Measurements from ENCODE around the gene RIMBP2.

RIMBP2 gene

GRCh38 chr12:130454296-130454695 lies 261.8 kb downstream of the RIMBP2 start:
- no peak for DNase-seq

GRCh38 chr12:130452546-130452945 lies 263.6 kb downstream of the RIMBP2 start:
- DNase-seq, result no peak

GRCh38 chr12:130451001-130451930 lies 264.8 kb downstream of the RIMBP2 start:
- no peak for DNase-seq

- no peak for DNase-seq
These were observed 266.8 kb downstream of the RIMBP2 start for GRCh38 chr12:130449291-130449690.

- DNase-seq, result no peak
These were observed 267.9 kb downstream of the RIMBP2 start for GRCh38 chr12:130448044-130448821.

- DNase-seq, result no peak
These were observed 268.5 kb downstream of the RIMBP2 start for GRCh38 chr12:130447655-130447965.

GRCh38 chr12:130446846-130447654 lies 269.0 kb downstream of the RIMBP2 start:
- DNase-seq, result no peak

GRCh38 chr12:130444986-130445385 lies 271.1 kb downstream of the RIMBP2 start:
- DNase-seq, result no peak

- no peak for DNase-seq
These were observed 272.0 kb downstream of the RIMBP2 start for GRCh38 chr12:130444061-130444460.

- DNase-seq, result no peak
These were observed 274.0 kb downstream of the RIMBP2 start for GRCh38 chr12:130441771-130442760.

- no peak for DNase-seq
These were observed 275.6 kb downstream of the RIMBP2 start for GRCh38 chr12:130440411-130441080.

- no peak for DNase-seq
These were observed 276.8 kb downstream of the RIMBP2 start for GRCh38 chr12:130439250-130439649.

GRCh38 chr12:130438711-130439110 lies 277.4 kb downstream of the RIMBP2 start:
- DNase-seq, result no peak

GRCh38 chr12:130438243-130438620 lies 277.9 kb downstream of the RIMBP2 start:
- DNase-seq, result no peak

- no peak for DNase-seq
These were observed 278.4 kb downstream of the RIMBP2 start for GRCh38 chr12:130437555-130438242.

GRCh38 chr12:130436741-130437501 lies 279.2 kb downstream of the RIMBP2 start:
- no peak for DNase-seq

GRCh38 chr12:130435826-130436225 lies 280.3 kb downstream of the RIMBP2 start:
- DNase-seq, result no peak

- DNase-seq, result no peak
These were observed 280.8 kb downstream of the RIMBP2 start for GRCh38 chr12:130435331-130435730.

GRCh38 chr12:130434560-130434959 lies 281.5 kb downstream of the RIMBP2 start:
- no peak for DNase-seq

GRCh38 chr12:130433834-130434233 lies 282.3 kb downstream of the RIMBP2 start:
- DNase-seq, result no peak
